Spleen (tissue), 7 donors: Measurements from ENCODE around the gene MASP1.

Experiments
- CTCF ChIP-seq, 11 experiments: fragments of 200-600 bp in 7 of 11; fragments of 450-650 bp in 4 of 11; sonication (generic) in 4 of 11; IDR thresholded peaks in 8 of 11; conservative IDR thresholded peaks in 3 of 11; 1 replicate in 7 of 11; 2 replicates in 4 of 11; pipeline versions ENCODE4 v1.4.0 to v1.8.0; 2016 to 2021; ENCODE audit warnings: antibody characterized with exemption in 11 of 11, inconsistent platforms in 4 of 11, mild to moderate bottlenecking in 1 of 11
- POLR2A ChIP-seq, 3 donors: fragments of 450-650 bp; IDR thresholded peaks; one replicate each; pipeline ENCODE4 v1.5.1; 2017; ENCODE audit warnings: antibody characterized with exemption in 3 of 3, mild to moderate bottlenecking in 1 of 3
- POLR2AphosphoS5 ChIP-seq, 3 donors: sonication (generic); formaldehyde crosslinking; IDR thresholded peaks; one replicate each; pipeline ENCODE4 v1.5.1; 2017; ENCODE audit warnings: antibody characterized with exemption in 3 of 3
- donor health status: DM: no; HTN: no; CAD: no; lungs with moderate emphysema.
- donor health status: DM: no; HTN: no; CAD: no.
- donor health status: DM: no; HTN: no; CAD: no.

DNA sequence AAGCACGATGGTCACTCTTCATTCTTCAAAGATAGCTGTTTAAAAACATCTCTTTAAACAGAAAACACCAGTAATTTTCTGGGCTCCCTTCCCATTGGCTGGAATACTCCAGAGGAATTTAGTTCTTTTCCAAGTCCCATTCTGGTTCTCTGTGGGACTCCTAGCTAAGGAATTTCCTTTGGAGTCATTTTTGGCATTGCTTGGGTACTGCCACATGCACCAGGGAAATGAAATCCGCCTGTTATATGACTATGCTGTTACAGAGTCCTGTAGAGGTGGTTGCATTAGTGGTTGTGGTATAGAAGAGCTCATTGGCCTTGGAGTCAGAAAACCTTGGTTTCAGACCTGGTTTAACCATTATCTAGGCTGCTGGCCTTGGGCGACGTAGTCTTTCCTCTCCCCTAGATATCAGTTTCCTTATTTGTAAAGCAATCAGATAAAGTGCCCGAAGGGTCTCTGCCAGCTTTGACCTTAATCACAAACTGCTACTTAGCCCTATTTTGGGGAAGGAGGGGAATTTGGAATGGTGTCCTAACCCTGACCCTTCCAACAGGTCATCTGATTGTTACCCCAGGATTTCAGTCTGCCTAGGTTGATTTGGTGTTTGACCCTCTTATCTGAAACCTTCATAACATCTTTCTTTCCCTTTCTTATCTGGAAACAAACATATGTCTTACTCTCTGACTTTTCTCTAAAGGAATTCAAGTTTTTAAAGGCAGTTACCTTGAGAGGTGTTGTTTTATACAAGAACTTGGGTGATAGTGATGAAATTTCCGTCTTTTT, 80.8 kb downstream of the MASP1 start:
- TF ChIP-seq POLR2A (IDR thresholded peaks at IDR 0.05): no peak
- TF ChIP-seq CTCF (IDR thresholded peaks at IDR 0.05 in 8 of 11, conservative IDR thresholded peaks at IDR 0.05 in 3 of 11): no peak
- no peak for TF ChIP-seq POLR2AphosphoS5 (IDR thresholded peaks at IDR 0.05)
